Subcutaneous adipose tissue (tissue), 4 donors: ENCODE data around the gene SLC16A12. TPM values are rescaled to one million over a fixed set of nuclear protein-coding genes. Genes with fewer than 3 reads are reported as not detected.

Experiments
- total RNA-seq, 4 donors: library from RNA; depleted of rRNA; stranded (reverse); fragments of >200 nt; gene quantifications; one replicate each; pipeline ENCODE4 v1.1.0, GENCODE V29; 2016
- TF ChIP-seq, protein P1 (sequence below): fragments of 450-650 bp; IDR thresholded peaks from one replicate; pipeline ENCODE4 v1.5.1; 2016; ENCODE audit warnings: low read depth, mild to moderate bottlenecking, control low read depth, antibody characterized with exemption, moderate library complexity

The SLC16A12 gene
- total RNA-seq, 4 donors from 2014 or later: 1.0 to 8.9 (median 4.2) TPM

DNA sequence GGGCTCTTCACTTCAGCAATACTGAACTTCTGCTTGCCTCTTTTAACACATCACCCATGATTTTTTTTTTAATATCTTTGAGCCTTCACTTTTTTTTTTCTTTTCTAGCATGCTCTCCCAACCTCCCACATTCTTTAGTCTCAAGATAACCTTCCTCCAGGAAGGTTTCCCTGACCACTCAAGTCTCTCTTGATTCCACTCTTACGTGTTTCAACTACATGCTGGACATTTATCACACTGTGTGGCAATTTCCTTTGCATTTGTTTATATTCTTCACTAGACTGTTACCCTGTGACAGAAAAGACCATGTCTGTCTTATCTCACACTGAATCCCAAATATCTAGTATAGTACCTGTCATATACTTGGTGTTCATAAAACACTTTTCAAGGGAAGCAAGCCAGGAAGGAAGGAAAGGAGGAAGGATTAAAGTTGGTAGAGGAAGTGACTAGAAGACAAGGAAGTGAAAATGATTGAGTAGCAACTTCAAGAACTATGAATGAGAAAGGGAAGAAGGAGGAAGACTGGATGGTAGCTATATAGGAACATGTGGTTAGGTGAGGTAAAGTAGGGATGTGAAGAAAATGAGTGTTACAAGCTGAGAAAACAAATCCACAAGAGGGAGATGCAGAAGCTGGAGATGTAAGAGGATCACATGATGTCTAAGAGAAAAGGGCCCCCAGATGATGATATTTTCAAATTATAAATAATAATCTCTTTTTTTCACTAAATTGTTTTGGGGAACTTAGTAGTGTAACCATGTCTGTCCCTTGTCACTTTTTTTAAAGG lies 80.6 kb downstream of the SLC16A12 start:
- TF ChIP-seq, protein P1, sequence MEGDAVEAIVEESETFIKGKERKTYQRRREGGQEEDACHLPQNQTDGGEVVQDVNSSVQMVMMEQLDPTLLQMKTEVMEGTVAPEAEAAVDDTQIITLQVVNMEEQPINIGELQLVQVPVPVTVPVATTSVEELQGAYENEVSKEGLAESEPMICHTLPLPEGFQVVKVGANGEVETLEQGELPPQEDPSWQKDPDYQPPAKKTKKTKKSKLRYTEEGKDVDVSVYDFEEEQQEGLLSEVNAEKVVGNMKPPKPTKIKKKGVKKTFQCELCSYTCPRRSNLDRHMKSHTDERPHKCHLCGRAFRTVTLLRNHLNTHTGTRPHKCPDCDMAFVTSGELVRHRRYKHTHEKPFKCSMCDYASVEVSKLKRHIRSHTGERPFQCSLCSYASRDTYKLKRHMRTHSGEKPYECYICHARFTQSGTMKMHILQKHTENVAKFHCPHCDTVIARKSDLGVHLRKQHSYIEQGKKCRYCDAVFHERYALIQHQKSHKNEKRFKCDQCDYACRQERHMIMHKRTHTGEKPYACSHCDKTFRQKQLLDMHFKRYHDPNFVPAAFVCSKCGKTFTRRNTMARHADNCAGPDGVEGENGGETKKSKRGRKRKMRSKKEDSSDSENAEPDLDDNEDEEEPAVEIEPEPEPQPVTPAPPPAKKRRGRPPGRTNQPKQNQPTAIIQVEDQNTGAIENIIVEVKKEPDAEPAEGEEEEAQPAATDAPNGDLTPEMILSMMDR: no peak

DNA sequence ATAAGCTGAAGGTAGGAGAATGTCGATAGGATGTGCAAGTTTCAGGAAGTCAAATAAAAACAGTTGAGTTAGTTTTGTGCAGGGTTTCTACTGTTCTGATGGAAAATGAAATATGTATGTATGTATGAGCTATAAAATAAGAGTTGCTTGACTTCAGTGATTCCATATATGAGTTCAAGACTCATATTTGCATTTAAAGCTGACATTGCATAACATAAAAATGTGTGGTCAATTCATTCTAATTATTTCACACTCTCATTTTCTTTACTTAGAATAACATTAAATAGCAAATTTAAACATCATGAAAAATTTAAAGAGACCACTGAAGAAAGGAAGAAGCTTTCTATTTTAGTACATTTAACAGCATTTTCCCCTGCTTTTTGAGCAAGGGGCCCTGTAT lies 83.2 kb downstream of the SLC16A12 start:
- TF ChIP-seq, protein P1: no peak

DNA sequence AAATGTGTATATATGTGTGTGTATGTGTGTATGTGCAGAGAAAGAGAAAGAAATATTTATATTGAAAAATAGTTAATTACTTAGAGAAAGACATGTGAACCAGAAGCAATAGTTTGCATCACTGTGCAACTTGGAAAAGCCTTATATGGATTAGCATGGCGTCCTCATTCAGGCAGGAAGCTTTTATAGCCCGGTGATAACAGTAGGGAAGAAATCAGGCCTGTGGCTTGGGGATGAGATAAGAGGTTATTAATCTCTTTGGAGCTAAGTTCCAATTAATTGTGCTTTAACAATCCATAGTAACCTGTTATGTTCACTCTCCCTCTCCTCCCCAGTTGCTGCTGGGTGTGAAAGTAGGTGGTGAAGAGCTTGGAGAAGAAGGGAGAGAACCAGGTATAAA lies 84.5 kb downstream of the SLC16A12 start:
- TF ChIP-seq, protein P1: no peak

DNA sequence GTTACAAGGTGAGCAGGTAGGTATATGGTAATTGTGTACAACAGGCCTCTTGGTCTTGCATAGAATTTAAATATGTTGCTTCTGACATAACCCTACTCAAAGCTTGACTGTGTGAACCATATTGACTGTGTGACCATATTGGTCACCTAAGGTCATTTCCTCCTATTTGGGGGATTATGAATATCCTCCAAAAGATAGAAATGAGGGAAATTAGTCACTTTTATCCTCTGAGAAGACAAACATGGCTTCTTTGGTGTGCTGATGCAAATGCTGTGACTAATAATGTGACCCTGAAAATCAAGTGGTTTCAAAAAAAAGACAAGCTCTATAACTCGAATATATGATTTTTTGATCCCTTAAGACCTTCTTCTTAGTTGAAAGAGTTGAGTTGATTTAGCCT lies 93.1 kb downstream of the SLC16A12 start:
- TF ChIP-seq, protein P1: no peak

DNA sequence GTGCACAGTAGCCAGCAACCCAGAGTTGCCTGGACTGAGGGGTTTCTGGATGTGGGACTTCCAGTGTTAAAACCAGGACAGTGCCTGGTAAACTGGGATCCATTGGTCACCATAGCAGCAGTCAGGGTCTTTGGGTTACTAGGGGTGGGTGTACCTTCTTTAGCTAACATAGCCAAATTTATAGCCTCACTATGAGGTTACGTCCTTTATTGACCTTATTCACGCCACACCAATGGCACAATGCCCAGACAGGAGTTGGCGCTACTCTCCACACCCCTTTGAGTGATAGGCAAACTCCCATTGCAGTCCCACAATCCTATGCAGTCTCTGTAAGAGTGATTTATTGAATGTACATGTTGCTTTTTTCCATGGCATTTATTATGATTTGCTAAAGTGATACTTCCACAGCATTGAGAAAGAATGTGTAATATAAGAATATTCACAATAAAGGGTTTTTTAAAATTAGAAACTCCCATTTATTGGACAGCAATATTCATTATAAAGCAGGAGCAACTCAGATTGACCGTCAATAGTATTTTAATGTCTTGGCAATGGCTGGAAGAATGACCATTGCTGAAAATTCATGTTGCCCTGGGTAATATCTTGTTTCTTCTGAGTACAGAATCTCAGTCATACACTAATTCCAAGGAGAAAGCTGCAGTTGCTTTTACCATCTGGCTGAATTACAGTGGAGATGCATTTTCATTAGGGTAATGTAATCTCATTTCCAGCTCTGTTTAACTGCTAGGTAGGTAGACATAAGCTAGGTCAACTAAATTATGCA lies 95.0 kb downstream of the SLC16A12 start:
- TF ChIP-seq, protein P1: no peak

DNA sequence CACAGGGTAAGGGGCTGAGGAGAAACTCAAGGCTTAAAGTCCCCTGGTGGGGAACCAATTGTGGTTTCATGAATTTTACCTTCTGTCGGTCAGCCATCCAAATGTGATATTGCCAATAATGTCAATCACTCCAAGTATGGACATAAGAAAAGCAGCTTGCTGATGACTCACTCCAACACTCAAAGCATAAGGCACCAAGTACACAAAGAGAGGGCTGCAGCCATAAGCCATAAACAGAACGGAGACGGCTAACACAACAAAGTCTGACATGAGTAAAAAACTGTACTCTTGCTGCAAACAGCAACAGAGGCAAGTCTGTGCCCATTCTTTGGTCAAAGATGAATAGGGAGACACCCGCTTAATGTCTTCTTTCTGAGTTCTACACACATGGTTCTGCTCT lies 96.9 kb downstream of the SLC16A12 start:
- TF ChIP-seq, protein P1: no peak

DNA sequence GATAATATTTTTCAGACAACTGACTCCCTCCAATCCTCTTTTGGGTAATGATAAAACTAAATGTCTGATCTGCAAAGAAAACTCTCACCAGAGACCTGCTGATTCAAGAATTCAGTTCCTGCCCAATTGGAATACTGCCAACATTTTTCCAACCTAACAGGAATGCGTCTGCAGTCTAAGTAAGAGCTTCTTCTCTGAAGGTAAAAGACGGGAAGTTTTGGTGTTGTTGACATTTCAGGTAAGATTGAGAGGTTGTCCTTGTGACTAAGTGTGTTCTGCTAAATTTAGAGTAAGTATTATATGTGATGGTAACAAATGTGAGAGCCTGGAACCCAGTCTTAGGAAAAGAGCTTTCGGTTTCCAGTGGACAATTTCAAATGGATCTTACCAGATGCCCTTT lies 103.4 kb downstream of the SLC16A12 start:
- TF ChIP-seq, protein P1: no peak
